ENCODE data around the gene RALGAPB.

RALGAPB gene

GRCh38 chr20:38599410-38599882 lies 126.8 kb downstream of the RALGAPB start:
- no peaks in the 10 kb centered on the region for H3K36me3 ChIP-seq (ENCODE audit: control insufficient read depth in 2 of 2, insufficient read depth in 1 of 2, low read length in 2 of 2)
- H3K4me1 ChIP-seq (ENCODE audit: control insufficient read depth, insufficient read depth, low read length): no peaks in the 10 kb centered on the region; the same call in 1 of the 2 replicates
- no peak overlapping the region for H3K27ac ChIP-seq (ENCODE audit: extremely low read depth, low read depth, low read length)
- no peak overlapping the region for H3K4me3 ChIP-seq (ENCODE audit: low read depth, low read length)
- no peaks in the 10 kb centered on the region for H3K9me3 ChIP-seq (ENCODE audit: control insufficient read depth, insufficient read depth, low read depth, low read length)
- ChIA-PET POLR2A (interaction anchor here (0.6 to 1.1 kb wide), 2 partner anchors 66 to 153 kb away, joined by 3 read pairs; no protein-coding TSS in a partner anchor), CTCF (interaction anchor here (0.6 to 1.0 kb wide), 3 partner anchors 34 to 183 kb away, joined by 3 to 5 read pairs (median 3); no protein-coding TSS in a partner anchor)
- no peak for TF ChIP-seq ZSCAN30 (tag by site-specific recombination; IDR thresholded peaks at IDR 0.05)
- no peak for TF ChIP-seq ZNF112 (tag by site-specific recombination; IDR thresholded peaks at IDR 0.05)
- no peak for TF ChIP-seq ZNF580 (tag by site-specific recombination; IDR thresholded peaks at IDR 0.05)
- no peak for TF ChIP-seq ZNF398 (tag by site-specific recombination; IDR thresholded peaks at IDR 0.05)
- no peak for TF ChIP-seq BCL6B (tag by site-specific recombination; IDR thresholded peaks at IDR 0.05)
- no peak for TF ChIP-seq ZNF146 (tag by site-specific recombination; IDR thresholded peaks at IDR 0.05)
- no peak for TF ChIP-seq GLI4 (tag by site-specific recombination; IDR thresholded peaks at IDR 0.05)
- TF ChIP-seq ZNF645 (tag by site-specific recombination; IDR thresholded peaks at IDR 0.05): no peak
- peak; percentile 28; the same call in 1 of the 2 replicates for TF ChIP-seq SCRT1 (tag by site-specific recombination; IDR thresholded peaks at IDR 0.05; ENCODE audit: borderline replicate concordance)
- no peak for TF ChIP-seq ZNF621 (tag by site-specific recombination; IDR thresholded peaks at IDR 0.05)
- TF ChIP-seq SCRT2 (tag by site-specific recombination; IDR thresholded peaks at IDR 0.05): peak; percentile 92
- TF ChIP-seq GLIS2 (tag by site-specific recombination; IDR thresholded peaks at IDR 0.05): 0 out of 2 replicates have a peak, but pooled peaks have one; percentile 27
- no peak for TF ChIP-seq ZNF701 (tag by site-specific recombination; IDR thresholded peaks at IDR 0.05)
- TF ChIP-seq ZNF248 (tag by site-specific recombination; IDR thresholded peaks at IDR 0.05): no peak
- peak; percentile 66 for TF ChIP-seq ZIC2 (tag by site-specific recombination; IDR thresholded peaks at IDR 0.05)
- TF ChIP-seq ZNF626 (tag by site-specific recombination; IDR thresholded peaks at IDR 0.05): no peak
- TF ChIP-seq ZNF76 (tag by site-specific recombination; IDR thresholded peaks at IDR 0.05; ENCODE audit: borderline replicate concordance, low read depth): no peak
- no peak for TF ChIP-seq ZNF692 (tag by site-specific recombination; IDR thresholded peaks at IDR 0.05)
- no peak for TF ChIP-seq ZNF530 (tag by site-specific recombination; IDR thresholded peaks at IDR 0.05; ENCODE audit: low read depth)
- TF ChIP-seq GLIS1 (tag by site-specific recombination; IDR thresholded peaks at IDR 0.05): peak; percentile 86
- TF ChIP-seq ZNF843 (tag by site-specific recombination; IDR thresholded peaks at IDR 0.05): no peak

Measured in HEK293 (cell line).